H1 (cell line): ENCODE results near the gene SLC2A10. TPM values are rescaled to one million over a fixed set of nuclear protein-coding genes. Genes with fewer than 3 reads are reported as not detected.
A peak's percentile ranks its signal among the peaks of the same experiment; 100 is the strongest.

Experiments used
- CTCF ChIA-PET: fragments of 300-600 bp; sonication (Branson Sonifier 250); formaldehyde crosslinking; loops from one replicate; lab custom pipeline; 2021; ENCODE audit not compliant: partially characterized antibody; lab: Charles Lee
- POLR2A ChIA-PET: fragments of 300-600 bp; sonication (Branson Sonifier 250); formaldehyde crosslinking; loops from one replicate; lab custom pipeline; 2021; ENCODE audit warnings: inconsistent platforms; ENCODE audit not compliant: partially characterized antibody; lab: Charles Lee
- DNase-seq, 2 experiments: peaks; one replicate each; pipeline versions ENCODE4 v3.0.0 to v3.0.0-alpha.2; 2010 to 2022; ENCODE audit warnings: low spot score in 2 of 2, low read depth in 1 of 2, mixed read lengths in 1 of 2
- FAIRE-seq: peaks from 2 replicates; lab custom pipeline; 2011; peaks lifted over from hg19 to GRCh38; lab: Jason Lieb, UNC
- H2AFZ ChIP-seq: 2 replicates; pipeline ENCODE4 v1.8.1; 2012; ENCODE audit warnings: low read length, inconsistent platforms
- H2AK5ac ChIP-seq: 2 replicates; pipeline ENCODE4 v1.6.1; 2013; ENCODE audit warnings: low read depth, low read length
- H2BK120ac ChIP-seq: replicated peaks from 2 replicates; pipeline ENCODE3; 2013; ENCODE audit warnings: low read depth, low read length, inconsistent platforms
- H2BK12ac ChIP-seq: 2 replicates; pipeline ENCODE4 v1.6.1; 2013; ENCODE audit warnings: low read depth, low read length
- H2BK15ac ChIP-seq: 2 replicates; pipeline ENCODE4 v1.6.1; 2013; ENCODE audit warnings: low read length
- H2BK20ac ChIP-seq: 2 replicates; pipeline ENCODE4 v1.6.1; 2013; ENCODE audit warnings: low read length
- H2BK5ac ChIP-seq: 2 replicates; pipeline ENCODE4 v1.6.1; 2013; ENCODE audit warnings: low read depth, low read length
- H3K14ac ChIP-seq: 2 replicates; pipeline ENCODE4 v1.6.1; 2013; ENCODE audit warnings: inconsistent platforms; ENCODE audit not compliant: insufficient read length
- H3K18ac ChIP-seq: 2 replicates; pipeline ENCODE4 v1.6.1; 2013; ENCODE audit warnings: low read length; ENCODE audit errors: extremely low read depth
- H3K23ac ChIP-seq: 2 replicates; pipeline ENCODE4 v1.6.1; 2013; ENCODE audit warnings: inconsistent platforms; ENCODE audit not compliant: insufficient read length
- H3K23me2 ChIP-seq: 2 replicates; pipeline ENCODE4 v1.6.1; 2013; ENCODE audit warnings: low read depth, low read length
- H3K27ac ChIP-seq: 2 replicates; pipeline ENCODE4 v1.6.1; 2011; ENCODE audit warnings: low read depth, low read length, inconsistent platforms
- H3K27me3 ChIP-seq, 4 experiments: replicated peaks in 1 of 4; 1 replicate in 1 of 4; 2 replicates in 3 of 4; pipeline versions ENCODE4 v1.6.1 to v1.8.1; 2011 to 2013; ENCODE audit warnings: low read length in 3 of 4, mild to moderate bottlenecking in 3 of 4, inconsistent platforms in 2 of 4, mixed read lengths in 2 of 4, moderate library complexity in 1 of 4; ENCODE audit not compliant: control insufficient read depth in 3 of 4, insufficient read depth in 3 of 4; ENCODE audit errors: extremely low read depth in 1 of 4
- H3K36me3 ChIP-seq, 4 experiments: 2 replicates each; pipeline versions ENCODE4 v1.6.1 to v1.8.1; 2011 to 2013; ENCODE audit warnings: mild to moderate bottlenecking in 4 of 4, low read length in 3 of 4, moderate library complexity in 2 of 4, control low read depth in 1 of 4, inconsistent platforms in 1 of 4; ENCODE audit not compliant: insufficient read depth in 4 of 4, control insufficient read depth in 2 of 4
- H3K4ac ChIP-seq: replicated peaks from 2 replicates; pipeline ENCODE3; 2013; ENCODE audit warnings: low read length, low read depth, mixed read lengths, inconsistent platforms; ENCODE audit not compliant: insufficient read length
- H3K4me1 ChIP-seq, 4 experiments: replicated peaks in 1 of 4; 1 replicate in 1 of 4; 2 replicates in 3 of 4; pipeline versions ENCODE4 v1.6.1 to v1.8.1; 2011 to 2013; ENCODE audit warnings: low read length in 3 of 4, inconsistent platforms in 2 of 4, mixed read lengths in 1 of 4; ENCODE audit not compliant: insufficient read depth in 4 of 4, control insufficient read depth in 3 of 4
- H3K4me2 ChIP-seq, 2 experiments: 2 replicates each; pipeline versions ENCODE4 v1.6.1 to v1.8.1; 2011 to 2013; ENCODE audit warnings: low read depth in 2 of 2, low read length in 2 of 2, control low read depth in 1 of 2, inconsistent platforms in 1 of 2, mild to moderate bottlenecking in 1 of 2; ENCODE audit not compliant: insufficient read depth in 1 of 2
- H3K4me3 ChIP-seq, 4 experiments: fragments of 200-600, 300-600 bp in 1 of 4; sonication (generic), shearing (Covaris generic), sonication (Bioruptor Twin) in 1 of 4; 2 replicates each; pipeline versions ENCODE4 v1.5.1 to v1.8.1; 2011 to 2016; ENCODE audit warnings: low read length in 4 of 4, low read depth in 3 of 4, control low read depth in 2 of 4, inconsistent platforms in 2 of 4, mild to moderate bottlenecking in 2 of 4, mixed read lengths in 1 of 4, moderate library complexity in 1 of 4; ENCODE audit not compliant: insufficient read depth in 2 of 4; ENCODE audit errors: extremely low read depth in 1 of 4
- H3K56ac ChIP-seq: replicated peaks from 2 replicates; pipeline ENCODE3; 2013; ENCODE audit warnings: low read depth, mild to moderate bottlenecking, mixed read lengths, low read length, inconsistent platforms; ENCODE audit not compliant: insufficient read length
- H3K79me1 ChIP-seq: 2 replicates; pipeline ENCODE4 v1.6.1; 2013; ENCODE audit warnings: low read depth, low read length, control low read depth
- H3K79me2 ChIP-seq, 2 experiments: 2 replicates each; pipeline versions ENCODE4 v1.6.1 to v1.8.1; 2012 to 2013; ENCODE audit warnings: low read length in 2 of 2, mild to moderate bottlenecking in 2 of 2, inconsistent platforms in 1 of 2; ENCODE audit not compliant: insufficient read depth in 2 of 2, control insufficient read depth in 1 of 2
- H3K9ac ChIP-seq, 4 experiments: replicated peaks in 1 of 4; 1 replicate in 1 of 4; 2 replicates in 3 of 4; pipeline versions ENCODE4 v1.6.1 to v1.8.1; 2011 to 2013; ENCODE audit warnings: low read depth in 3 of 4, low read length in 3 of 4, control low read depth in 2 of 4, mild to moderate bottlenecking in 2 of 4, moderate library complexity in 2 of 4, inconsistent platforms in 1 of 4; ENCODE audit errors: extremely low read depth in 1 of 4
- H3K9me3 ChIP-seq, 2 experiments: 2 replicates each; pipeline versions ENCODE4 v1.6.1 to v1.8.1; 2012 to 2013; ENCODE audit warnings: mild to moderate bottlenecking in 2 of 2, moderate library complexity in 2 of 2, control low read depth in 1 of 2, inconsistent platforms in 1 of 2, low read depth in 1 of 2, low read length in 1 of 2, mixed read lengths in 1 of 2; ENCODE audit not compliant: insufficient read depth in 2 of 2
- H4K20me1 ChIP-seq, 2 experiments: replicated peaks in 1 of 2; 2 replicates each; pipeline versions ENCODE3 to v1.8.1; 2011 to 2013; ENCODE audit warnings: inconsistent platforms in 2 of 2, low read length in 2 of 2, mild to moderate bottlenecking in 1 of 2; ENCODE audit not compliant: insufficient read depth in 2 of 2, control insufficient read depth in 1 of 2
- H4K5ac ChIP-seq: 2 replicates; pipeline ENCODE4 v1.6.1; 2013; ENCODE audit warnings: low read length, low read depth, mixed read lengths, inconsistent platforms; ENCODE audit not compliant: insufficient read length
- H4K8ac ChIP-seq: 2 replicates; pipeline ENCODE4 v1.8.0; 2013; ENCODE audit warnings: mild to moderate bottlenecking, moderate library complexity, low read length, inconsistent platforms; ENCODE audit not compliant: insufficient read depth; ENCODE audit errors: extremely low read depth
- H4K91ac ChIP-seq: replicated peaks from 2 replicates; pipeline ENCODE3; 2013; ENCODE audit warnings: low read length, mixed read lengths, inconsistent platforms; ENCODE audit not compliant: insufficient read length
- ATF2 ChIP-seq: IDR thresholded peaks from 2 replicates; pipeline ENCODE4 v1.6.1; 2012; ENCODE audit warnings: low read length, inconsistent platforms
- CHD1 ChIP-seq: IDR thresholded peaks from 2 replicates; pipeline ENCODE4 v1.6.1; 2012; ENCODE audit warnings: low read depth, low read length, improper control_type of control experiment
- KDM4A ChIP-seq: IDR thresholded peaks from one replicate; pipeline ENCODE4 v1.7.1; 2012; ENCODE audit warnings: low read depth, mild to moderate bottlenecking, moderate library complexity, low read length, inconsistent platforms; ENCODE audit not compliant: severe bottlenecking
- PHF8 ChIP-seq: fragments of 200-600 bp; sonication (generic); conservative IDR thresholded peaks from 2 replicates; pipeline ENCODE4 v1.7.1; 2012; ENCODE audit warnings: low read depth, mild to moderate bottlenecking, inconsistent platforms, low read length, moderate library complexity
- POLR2A ChIP-seq, 2 experiments: IDR thresholded peaks; 1 replicate in 1 of 2; 2 replicates in 1 of 2; pipeline ENCODE4 v1.6.1; 2011; ENCODE audit warnings: low read depth in 2 of 2, low read length in 2 of 2, mild to moderate bottlenecking in 2 of 2; ENCODE audit errors: control extremely low read depth in 1 of 2
- RNF2 ChIP-seq: fragments of 200-900, 300-1000 bp; sonication (generic); IDR thresholded peaks from 2 replicates; pipeline ENCODE4 v1.7.1; 2016; ENCODE audit warnings: borderline replicate concordance, low read depth, mild to moderate bottlenecking, antibody characterized with exemption, low read length; ENCODE audit not compliant: poor library complexity, severe bottlenecking; ENCODE audit errors: missing control alignments
- SRF ChIP-seq: IDR thresholded peaks from 2 replicates; pipeline ENCODE4 v1.6.1; 2011; ENCODE audit warnings: mild to moderate bottlenecking, low read depth, low read length, moderate library complexity
- TAF1 ChIP-seq: IDR thresholded peaks from 2 replicates; pipeline ENCODE4 v1.6.1; 2011; ENCODE audit warnings: mild to moderate bottlenecking, low read depth, low read length
- WGBS, 2 experiments: shearing (Covaris generic) in 1 of 2; methylation state at CpG; one replicate each; pipeline versions ENCODE4 v1.1.6 to v1.1.7; 2013 to 2015; ENCODE audit warnings: low lambda C conversion rate in 2 of 2, mixed read lengths in 2 of 2, inconsistent platforms in 1 of 2, low coverage in 1 of 2, missing lambda C conversion rate in 1 of 2; ENCODE audit not compliant: insufficient replicate concordance in 2 of 2, insufficient coverage in 1 of 2, insufficient read length in 1 of 2; ENCODE audit errors: extremely low coverage in 1 of 2, missing lambda C conversion rate in 1 of 2; 5-methylcytosine and 5-hydroxymethylcytosine counted together
- polyA plus RNA-seq, 7 experiments: library from polyadenylated mRNA; depleted of rRNA in 3 of 7; stranded (reverse) in 5 of 7; unstranded in 2 of 7; fragments of >200 nt in 5 of 7; fragments of 200-250 nt in 2 of 7; gene quantifications; 1 replicate in 5 of 7; 2 replicates in 1 of 7; 4 replicates in 1 of 7; pipeline versions ENCODE4 v1.2.1 to v1.2.3, GENCODE V29; 2011 to 2013; ENCODE audit warnings: missing spikeins in 2 of 7, mixed read lengths in 2 of 7
- total RNA-seq: library from RNA; stranded (reverse); fragmentation: NEBNext Ultra II Directional; extraction: Animal tissue kit (Norgen Biotek cat#: 25700); gene quantifications from 2 replicates; pipeline ENCODE4 v1.2.1, GENCODE V29; 2021

The SLC2A10 gene
- total and polyA plus RNA-seq, 2 of the 8 experiments (the other 6 are each of a cell fraction or from before 2014, with no cell fraction given) = 9.0 to 9.7 TPM

DNA sequence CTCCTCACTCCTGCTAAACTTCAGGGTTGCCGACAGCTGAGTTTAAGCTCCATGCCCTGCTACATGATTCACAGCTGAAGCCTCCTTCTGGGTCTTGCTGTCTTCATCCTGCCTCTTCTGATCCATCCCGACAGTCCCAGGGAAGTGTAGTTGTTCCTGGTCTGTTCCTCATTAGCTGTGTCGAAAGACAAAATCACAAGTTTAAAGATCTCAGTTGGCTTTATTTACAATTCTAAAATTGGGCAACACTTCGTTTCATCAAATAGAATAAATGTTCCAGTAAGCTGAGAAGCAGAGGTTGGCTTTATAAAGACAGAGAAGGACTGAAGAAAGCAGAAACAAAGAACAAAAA lies 4.1 kb upstream of the SLC2A10 start:
- no peak overlapping the region; the same call in 1 of the 2 replicates for H2AK5ac ChIP-seq
- WGBS, 2 experiments = 90% methylated on average over 4 of the region's 4 CpGs; no CpG with 5 or more reads in 1 of the 2 experiments
- 0 out of 2 replicates have a peak overlapping the region, but pooled peaks have one; percentile 20 for H2BK12ac ChIP-seq
- ChIA-PET POLR2A (interaction anchor here (1.1 to 2.8 kb wide), 2 partner anchors 11 to 22 kb away, joined by 3 to 9 read pairs; no protein-coding TSS in a partner anchor), CTCF (interaction anchor here (1.6 to 3.8 kb wide), 2 partner anchors 9 to 11 kb away, joined by 4 to 18 read pairs; no protein-coding TSS in a partner anchor)
- no peaks in the 10 kb centered on the region for H3K79me2 ChIP-seq
- TF ChIP-seq ATF2 (no peak), RNF2 (no peak), POLR2A (IDR thresholded peaks at IDR 0.05; ENCODE audit: control extremely low read depth in 1 of 2, low read depth in 2 of 2, low read length in 2 of 2) (no peak), PHF8 (no peak), SRF (no peak), TAF1 (no peak), CHD1 (no peak), KDM4A (no peak)
- no peak for FAIRE-seq
- H2BK120ac ChIP-seq = no peak overlapping the region
- no peak overlapping the region for H3K4me3 ChIP-seq
- peak overlapping the region; percentile 22 for H4K91ac ChIP-seq
- H3K9ac ChIP-seq = no peak overlapping the region
- no peak overlapping the region; the same call in 1 of the 2 replicates for H4K8ac ChIP-seq
- H3K4me1 ChIP-seq = peaks cover 4 to 19% (median 18%) of the 10 kb centered on the region in 4 experiments
- H4K20me1 ChIP-seq = no peaks in the 10 kb centered on the region
- H3K23me2 ChIP-seq = peaks cover 9% of the 10 kb centered on the region
- H3K4me2 ChIP-seq = no peak overlapping the region
- no peak overlapping the region for H2BK15ac ChIP-seq
- no peak overlapping the region for H3K56ac ChIP-seq
- H2BK5ac ChIP-seq = no peak overlapping the region
- no peaks in the 10 kb centered on the region for H3K36me3 ChIP-seq
- H3K23ac ChIP-seq = no peak overlapping the region
- no peak overlapping the region for H3K18ac ChIP-seq
- H4K5ac ChIP-seq = no peak overlapping the region
- H2AFZ ChIP-seq = no peak overlapping the region; the same call in 1 of the 2 replicates
- no peak overlapping the region for H3K14ac ChIP-seq
- no peaks in the 10 kb centered on the region; a peak in 2 of 7 replicates for H3K27me3 ChIP-seq
- no peak overlapping the region for H3K4ac ChIP-seq
- no peak overlapping the region; the same call in 1 of the 2 replicates for H3K27ac ChIP-seq
- H2BK20ac ChIP-seq = 0 out of 2 replicates have a peak overlapping the region, but pooled peaks have one; percentile 9
- H3K9me3 ChIP-seq = peaks cover 0 to 12% of the 10 kb centered on the region in 2 experiments; a peak in 2 of 4 replicates
- H3K79me1 ChIP-seq = no peaks in the 10 kb centered on the region
- no peak for DNase-seq
